Measurements from ENCODE around the gene PRKCZ.

- TF ChIP-seq POLR2A (IDR thresholded peaks at IDR 0.05; ENCODE audit: low read depth, low read length), result no peak
- TF ChIP-seq TAF1 (IDR thresholded peaks at IDR 0.05; ENCODE audit: low read depth, low read length), result no peak
- no peak for TF ChIP-seq POU2F2 (IDR thresholded peaks at IDR 0.05; ENCODE audit: low read depth, low read length)
Measured at GRCh38 chr1:2072109-2072806, 22.0 kb downstream of the PRKCZ start.
